Lower leg skin (tissue), 3 donors: Measurements from ENCODE around the gene NAV3.

Experiments used
- POLR2A ChIP-seq, 2 donors: fragments of 450-650 bp; IDR thresholded peaks; one replicate each; pipeline ENCODE4 v1.6.1; 2016 to 2017; ENCODE audit warnings: antibody characterized with exemption in 2 of 2, mild to moderate bottlenecking in 1 of 2, moderate library complexity in 1 of 2
- TF ChIP-seq, protein P1 (sequence below), 3 donors: fragments of 450-650 bp; IDR thresholded peaks; one replicate each; pipeline ENCODE4 v1.5.1; 2016; ENCODE audit warnings: antibody characterized with exemption in 3 of 3, mild to moderate bottlenecking in 3 of 3, moderate library complexity in 2 of 3

DNA sequence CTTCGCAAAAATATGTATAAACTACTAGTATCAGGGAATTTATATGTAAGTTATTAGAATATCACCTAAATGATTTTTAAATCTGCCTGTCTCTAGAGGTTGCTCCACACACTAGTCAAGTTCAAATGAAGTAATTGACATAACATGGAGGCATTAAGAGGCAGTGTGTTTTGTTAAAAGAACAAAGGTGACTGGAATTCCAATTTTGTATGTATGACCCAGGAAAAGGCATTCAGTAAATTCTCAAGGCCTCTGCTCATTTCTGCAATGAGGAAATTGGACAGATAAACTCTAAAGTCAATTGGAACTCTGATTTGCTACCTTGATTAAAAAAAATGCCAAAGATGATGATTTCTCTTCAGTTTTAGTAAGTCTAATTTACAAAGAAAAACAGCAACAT, 117.1 kb downstream of the NAV3 start:
- TF ChIP-seq, protein P1, sequence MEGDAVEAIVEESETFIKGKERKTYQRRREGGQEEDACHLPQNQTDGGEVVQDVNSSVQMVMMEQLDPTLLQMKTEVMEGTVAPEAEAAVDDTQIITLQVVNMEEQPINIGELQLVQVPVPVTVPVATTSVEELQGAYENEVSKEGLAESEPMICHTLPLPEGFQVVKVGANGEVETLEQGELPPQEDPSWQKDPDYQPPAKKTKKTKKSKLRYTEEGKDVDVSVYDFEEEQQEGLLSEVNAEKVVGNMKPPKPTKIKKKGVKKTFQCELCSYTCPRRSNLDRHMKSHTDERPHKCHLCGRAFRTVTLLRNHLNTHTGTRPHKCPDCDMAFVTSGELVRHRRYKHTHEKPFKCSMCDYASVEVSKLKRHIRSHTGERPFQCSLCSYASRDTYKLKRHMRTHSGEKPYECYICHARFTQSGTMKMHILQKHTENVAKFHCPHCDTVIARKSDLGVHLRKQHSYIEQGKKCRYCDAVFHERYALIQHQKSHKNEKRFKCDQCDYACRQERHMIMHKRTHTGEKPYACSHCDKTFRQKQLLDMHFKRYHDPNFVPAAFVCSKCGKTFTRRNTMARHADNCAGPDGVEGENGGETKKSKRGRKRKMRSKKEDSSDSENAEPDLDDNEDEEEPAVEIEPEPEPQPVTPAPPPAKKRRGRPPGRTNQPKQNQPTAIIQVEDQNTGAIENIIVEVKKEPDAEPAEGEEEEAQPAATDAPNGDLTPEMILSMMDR (IDR thresholded peaks at IDR 0.05) = no peak
- no peak for TF ChIP-seq POLR2A (IDR thresholded peaks at IDR 0.05)
